ENCODE results near the gene LRMDA.

DNA sequence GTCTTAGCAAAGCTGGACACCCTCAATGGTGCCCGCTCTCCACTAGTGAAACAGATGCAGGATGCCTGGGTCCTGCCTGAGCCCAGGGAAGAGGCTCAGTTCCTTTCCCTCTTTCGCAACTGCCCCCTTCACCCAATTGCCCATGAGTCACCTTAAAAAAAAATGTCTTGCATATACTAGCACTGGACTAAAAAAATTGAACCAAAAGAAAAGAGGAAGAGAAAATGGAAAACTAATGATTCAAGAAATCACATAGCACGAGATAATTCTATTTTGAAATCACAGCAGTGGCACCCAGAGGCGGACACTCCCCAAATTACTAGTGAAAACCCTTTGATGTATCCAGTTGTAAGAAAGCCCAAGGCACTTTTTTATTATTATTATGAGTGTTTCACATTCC, 972.5 kb downstream of the LRMDA start:
- TF ChIP-seq, protein P1, sequence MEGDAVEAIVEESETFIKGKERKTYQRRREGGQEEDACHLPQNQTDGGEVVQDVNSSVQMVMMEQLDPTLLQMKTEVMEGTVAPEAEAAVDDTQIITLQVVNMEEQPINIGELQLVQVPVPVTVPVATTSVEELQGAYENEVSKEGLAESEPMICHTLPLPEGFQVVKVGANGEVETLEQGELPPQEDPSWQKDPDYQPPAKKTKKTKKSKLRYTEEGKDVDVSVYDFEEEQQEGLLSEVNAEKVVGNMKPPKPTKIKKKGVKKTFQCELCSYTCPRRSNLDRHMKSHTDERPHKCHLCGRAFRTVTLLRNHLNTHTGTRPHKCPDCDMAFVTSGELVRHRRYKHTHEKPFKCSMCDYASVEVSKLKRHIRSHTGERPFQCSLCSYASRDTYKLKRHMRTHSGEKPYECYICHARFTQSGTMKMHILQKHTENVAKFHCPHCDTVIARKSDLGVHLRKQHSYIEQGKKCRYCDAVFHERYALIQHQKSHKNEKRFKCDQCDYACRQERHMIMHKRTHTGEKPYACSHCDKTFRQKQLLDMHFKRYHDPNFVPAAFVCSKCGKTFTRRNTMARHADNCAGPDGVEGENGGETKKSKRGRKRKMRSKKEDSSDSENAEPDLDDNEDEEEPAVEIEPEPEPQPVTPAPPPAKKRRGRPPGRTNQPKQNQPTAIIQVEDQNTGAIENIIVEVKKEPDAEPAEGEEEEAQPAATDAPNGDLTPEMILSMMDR (conservative IDR thresholded peaks at IDR 0.05; ENCODE audit: low read depth, low read length): no peak
- TF ChIP-seq EZH2 (IDR thresholded peaks at IDR 0.05; ENCODE audit: borderline replicate concordance, low read depth, low read length, poor library complexity, severe bottlenecking): no peak
